ENCODE data around the gene CUEDC1. TPM values are rescaled to one million over a fixed set of nuclear protein-coding genes. Genes with fewer than 3 reads are reported as not detected.
A peak's percentile ranks its signal among the peaks of the same experiment; 100 is the strongest.

The CUEDC1 gene
- total and polyA plus RNA-seq, 2 of the 13 experiments (the other 11 are each of a cell fraction or from before 2014, with no cell fraction given), result 7.4 to 12.9 TPM

- TF ChIP-seq POGK (CRISPR knock-in tag; conservative IDR thresholded peaks at IDR 0.05) (no peak), CAMTA2 (CRISPR knock-in tag; IDR thresholded peaks at IDR 0.05; ENCODE audit: borderline replicate concordance) (no peak), ZC3H13 (CRISPR knock-in tag; IDR thresholded peaks at IDR 0.05) (0 out of 2 replicates have a peak, but pooled peaks have one; percentile 53), SOX13 (IDR thresholded peaks at IDR 0.05) (no peak), SOX13 (CRISPR knock-in tag; conservative IDR thresholded peaks at IDR 0.05 in 1 of 2, IDR thresholded peaks at IDR 0.05 in 1 of 2) (peak in 1 of 2 experiments; percentile 17; a peak in 1 of 4 replicates), ZKSCAN8 (CRISPR knock-in tag; IDR thresholded peaks at IDR 0.05; ENCODE audit: borderline replicate concordance) (no peak), ZNF646 (CRISPR knock-in tag; IDR thresholded peaks at IDR 0.05) (no peak), ISX (CRISPR knock-in tag; conservative IDR thresholded peaks at IDR 0.05) (no peak), PRPF4 (IDR thresholded peaks at IDR 0.05; ENCODE audit: low read depth, low read length, poor library complexity, severe bottlenecking) (no peak)
These were observed 119.8 kb downstream of the CUEDC1 start (continued) for GRCh38 chr17:57835333-57835900.

Measured in HepG2 (cell line).